Measurements from ENCODE around the gene MRPL20.

DNA sequence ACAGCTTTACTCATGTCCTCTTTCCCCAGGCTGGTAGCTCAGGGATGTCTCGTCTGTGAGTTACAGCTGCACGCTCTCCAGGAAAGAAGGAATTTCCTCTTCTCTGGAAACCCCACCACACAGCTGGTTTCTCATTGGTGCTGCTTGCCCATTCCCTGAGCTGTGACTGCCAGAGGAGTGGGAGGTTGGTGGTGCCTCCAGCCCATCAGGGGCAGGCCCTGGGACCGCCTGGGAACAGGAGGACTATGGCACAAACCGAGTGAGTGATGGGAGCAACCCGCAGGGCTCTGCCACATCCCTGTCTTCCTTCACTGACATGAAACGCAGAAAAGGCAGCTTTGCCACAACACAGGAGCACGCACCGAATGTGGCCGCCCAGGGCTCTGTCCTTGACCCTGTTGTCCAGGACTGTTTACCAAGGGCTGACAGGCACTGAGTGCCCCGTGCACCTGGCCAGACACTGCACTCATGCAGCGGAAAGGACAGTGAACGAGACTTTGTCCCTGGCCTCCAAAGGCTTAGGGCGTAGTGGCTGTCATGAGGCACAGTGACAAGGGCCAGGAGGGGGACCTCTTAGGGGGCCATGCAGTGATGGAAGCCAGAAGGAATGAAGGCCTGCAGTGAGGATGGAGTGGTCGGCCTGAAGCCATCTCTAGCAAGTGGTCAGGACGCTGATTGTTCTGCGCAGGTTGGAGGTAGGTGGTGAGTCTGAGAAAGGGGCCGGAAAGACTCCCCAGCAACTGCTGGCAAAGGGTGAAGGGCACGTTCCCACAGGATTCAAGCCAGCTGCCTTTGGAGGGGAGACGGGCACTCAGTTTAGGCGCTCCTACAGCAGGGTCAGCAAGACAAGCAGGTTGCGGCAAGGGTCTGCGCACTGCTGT is 6.3 kb downstream of the MRPL20 start:
- TF ChIP-seq, protein P1, sequence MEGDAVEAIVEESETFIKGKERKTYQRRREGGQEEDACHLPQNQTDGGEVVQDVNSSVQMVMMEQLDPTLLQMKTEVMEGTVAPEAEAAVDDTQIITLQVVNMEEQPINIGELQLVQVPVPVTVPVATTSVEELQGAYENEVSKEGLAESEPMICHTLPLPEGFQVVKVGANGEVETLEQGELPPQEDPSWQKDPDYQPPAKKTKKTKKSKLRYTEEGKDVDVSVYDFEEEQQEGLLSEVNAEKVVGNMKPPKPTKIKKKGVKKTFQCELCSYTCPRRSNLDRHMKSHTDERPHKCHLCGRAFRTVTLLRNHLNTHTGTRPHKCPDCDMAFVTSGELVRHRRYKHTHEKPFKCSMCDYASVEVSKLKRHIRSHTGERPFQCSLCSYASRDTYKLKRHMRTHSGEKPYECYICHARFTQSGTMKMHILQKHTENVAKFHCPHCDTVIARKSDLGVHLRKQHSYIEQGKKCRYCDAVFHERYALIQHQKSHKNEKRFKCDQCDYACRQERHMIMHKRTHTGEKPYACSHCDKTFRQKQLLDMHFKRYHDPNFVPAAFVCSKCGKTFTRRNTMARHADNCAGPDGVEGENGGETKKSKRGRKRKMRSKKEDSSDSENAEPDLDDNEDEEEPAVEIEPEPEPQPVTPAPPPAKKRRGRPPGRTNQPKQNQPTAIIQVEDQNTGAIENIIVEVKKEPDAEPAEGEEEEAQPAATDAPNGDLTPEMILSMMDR (IDR thresholded peaks at IDR 0.05): no peak
- TF ChIP-seq EZH2 (IDR thresholded peaks at IDR 0.05): no peak

Data from neural progenitor cell (in vitro differentiated cells).